Esophagus muscularis mucosa (tissue), 4 donors: ENCODE measurements around the gene TYMS. TPM values are rescaled to one million over a fixed set of nuclear protein-coding genes. Genes with fewer than 3 reads are reported as not detected.

Experiments
- DNase-seq: peaks from one replicate; pipeline ENCODE4 v3.0.0-alpha.2; 2017; ENCODE audit errors: extremely low spot score
- H3K27ac ChIP-seq, 4 donors: fragments of 200-600 bp; sonication (generic); replicated peaks in 1 of 4; 1 replicate in 3 of 4; 2 replicates in 1 of 4; pipeline ENCODE4 v1.5.1; 2016 to 2019; ENCODE audit warnings: mild to moderate bottlenecking in 1 of 4
- H3K27me3 ChIP-seq, 4 donors: fragments of 200-600 bp; sonication (generic); one replicate each; pipeline versions ENCODE4 v1.5.1 to v1.6.0; 2016 to 2019
- H3K36me3 ChIP-seq, 4 donors: fragments of 200-600 bp; sonication (generic); one replicate each; pipeline ENCODE4 v1.5.1; 2016 to 2019
- H3K4me1 ChIP-seq, 4 donors: fragments of 200-600 bp; sonication (generic); one replicate each; pipeline ENCODE4 v1.5.1; 2016 to 2019
- H3K4me3 ChIP-seq, 4 donors: fragments of 200-600 bp; sonication (generic); 1 replicate in 2 of 4; 2 replicates in 2 of 4; pipeline ENCODE4 v1.5.1; 2016 to 2019; ENCODE audit warnings: mild to moderate bottlenecking in 4 of 4, moderate library complexity in 1 of 4
- H3K9me3 ChIP-seq, 4 donors: fragments of 200-600 bp; sonication (generic); 1 replicate in 3 of 4; 2 replicates in 1 of 4; pipeline ENCODE4 v1.5.1; 2016 to 2019
- EP300 ChIP-seq: sonication (generic); formaldehyde crosslinking; IDR thresholded peaks from one replicate; pipeline ENCODE4 v1.6.1; 2017; ENCODE audit warnings: antibody characterized with exemption
- POLR2A ChIP-seq: fragments of 450-650 bp; IDR thresholded peaks from one replicate; pipeline ENCODE4 v1.6.1; 2017; ENCODE audit warnings: antibody characterized with exemption, moderate library complexity, mild to moderate bottlenecking, low read depth
- POLR2AphosphoS5 ChIP-seq, 2 donors: sonication (generic); formaldehyde crosslinking; IDR thresholded peaks; one replicate each; pipeline ENCODE4 v1.6.1; 2017; ENCODE audit warnings: antibody characterized with exemption in 2 of 2
- WGBS: methylation state at CpG from one replicate; pipeline ENCODE4 v1.1.5; 2018; 5-methylcytosine and 5-hydroxymethylcytosine counted together
- intact Hi-C: fragments of 100-400 bp; cut with DNase I; formaldehyde crosslinking; loops from one replicate; pipeline ENCODE4 v1.15.1; 2023
- total RNA-seq, 4 donors: library from RNA; depleted of rRNA; stranded (reverse); fragments of >200 nt; gene quantifications; one replicate each; pipeline versions ENCODE4 v1.1.0 to v1.2.1, GENCODE V29; 2016
- TF ChIP-seq, protein P1 (sequence below), 3 experiments: fragments of 200-600 bp in 2 of 3; fragments of 450-650 bp in 1 of 3; sonication (generic) in 2 of 3; IDR thresholded peaks; one replicate each; pipeline ENCODE4 v1.5.1; 2017 to 2019; ENCODE audit warnings: antibody characterized with exemption in 3 of 3, mild to moderate bottlenecking in 2 of 3, moderate library complexity in 1 of 3

The TYMS gene
- total RNA-seq, 4 donors from 2014 or later: 0.42 to 3.8 (median 2.2) TPM

DNA sequence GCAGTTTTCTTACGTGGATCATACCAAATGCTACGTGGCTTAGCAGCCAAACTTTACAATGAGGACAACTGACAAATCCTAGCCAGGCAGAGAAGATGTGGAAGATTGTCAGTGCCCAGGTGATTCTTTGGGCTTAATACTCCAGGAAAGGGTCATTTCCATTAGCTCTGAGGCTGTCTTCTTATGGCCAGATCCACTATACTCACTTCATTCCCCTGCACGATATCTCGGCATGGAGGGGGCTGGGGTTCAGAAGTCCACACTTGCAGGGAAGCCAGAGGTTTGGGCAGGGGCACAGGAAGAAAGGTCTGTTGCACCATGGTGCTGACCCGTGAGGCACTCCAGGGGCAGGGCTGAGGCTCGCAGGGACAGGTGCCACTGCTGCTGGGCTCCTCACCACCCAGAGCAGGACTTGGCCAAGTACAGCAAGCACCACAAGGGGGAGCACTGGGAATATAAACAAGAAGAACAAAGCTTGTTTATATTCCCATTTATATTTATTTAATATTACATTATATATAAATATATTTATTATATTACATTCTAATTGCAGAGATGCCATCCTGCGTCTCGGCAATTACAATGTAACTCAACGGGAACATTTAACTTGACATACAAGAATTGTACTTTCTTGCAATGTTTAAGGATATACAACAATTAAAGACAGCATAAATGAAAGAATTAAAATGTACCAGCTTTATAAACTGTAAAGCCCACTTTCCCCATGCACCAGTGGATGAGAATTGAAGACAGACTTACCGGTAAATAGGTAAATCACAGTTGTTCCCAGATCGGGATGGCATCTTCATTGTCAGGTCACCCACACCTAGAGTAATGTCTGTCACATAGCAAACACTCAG, 33.5 kb upstream of the TYMS start:
- Histone ChIP-seq H3K27ac (no peak overlapping the region), H3K36me3 (no peaks in the 10 kb centered on the region), H3K27me3 (no peaks in the 10 kb centered on the region), H3K4me1 (peaks cover 0 to 21% (median 10%) of the 10 kb centered on the region in 4 donors), H3K4me3 (no peak overlapping the region), H3K9me3 (no peaks in the 10 kb centered on the region)
- intact Hi-C loops: loop anchor here (2.0 to 10.0 kb wide), 3 partner anchors 81 to 215 kb away; no protein-coding TSS in a partner anchor
- TF ChIP-seq, protein P1, sequence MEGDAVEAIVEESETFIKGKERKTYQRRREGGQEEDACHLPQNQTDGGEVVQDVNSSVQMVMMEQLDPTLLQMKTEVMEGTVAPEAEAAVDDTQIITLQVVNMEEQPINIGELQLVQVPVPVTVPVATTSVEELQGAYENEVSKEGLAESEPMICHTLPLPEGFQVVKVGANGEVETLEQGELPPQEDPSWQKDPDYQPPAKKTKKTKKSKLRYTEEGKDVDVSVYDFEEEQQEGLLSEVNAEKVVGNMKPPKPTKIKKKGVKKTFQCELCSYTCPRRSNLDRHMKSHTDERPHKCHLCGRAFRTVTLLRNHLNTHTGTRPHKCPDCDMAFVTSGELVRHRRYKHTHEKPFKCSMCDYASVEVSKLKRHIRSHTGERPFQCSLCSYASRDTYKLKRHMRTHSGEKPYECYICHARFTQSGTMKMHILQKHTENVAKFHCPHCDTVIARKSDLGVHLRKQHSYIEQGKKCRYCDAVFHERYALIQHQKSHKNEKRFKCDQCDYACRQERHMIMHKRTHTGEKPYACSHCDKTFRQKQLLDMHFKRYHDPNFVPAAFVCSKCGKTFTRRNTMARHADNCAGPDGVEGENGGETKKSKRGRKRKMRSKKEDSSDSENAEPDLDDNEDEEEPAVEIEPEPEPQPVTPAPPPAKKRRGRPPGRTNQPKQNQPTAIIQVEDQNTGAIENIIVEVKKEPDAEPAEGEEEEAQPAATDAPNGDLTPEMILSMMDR (IDR thresholded peaks at IDR 0.05): peak; percentile 58 to 86 (median 69)
- TF ChIP-seq POLR2AphosphoS5 (IDR thresholded peaks at IDR 0.05): no peak
- 61% methylated on average over 10 of the region's 11 CpGs for WGBS
- DNase-seq: no peak

DNA sequence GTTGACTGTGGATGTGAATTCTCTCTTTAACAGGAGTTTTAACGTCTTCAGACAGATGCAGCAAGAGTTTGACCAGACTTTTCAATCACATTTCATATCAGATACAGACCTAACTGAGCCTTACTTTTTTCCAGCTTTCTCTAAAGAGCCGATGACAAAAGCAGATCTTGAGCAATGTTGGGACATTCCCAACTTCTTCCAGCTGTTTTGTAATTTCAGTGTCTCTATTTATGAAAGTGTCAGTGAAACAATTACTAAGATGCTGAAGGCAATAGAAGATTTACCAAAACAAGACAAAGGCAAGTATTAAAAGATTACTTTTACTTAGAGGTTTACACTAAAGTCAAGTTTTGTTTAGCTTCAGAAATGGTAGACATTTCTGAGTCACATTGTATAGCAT, 30.2 kb upstream of the TYMS start:
- Histone ChIP-seq H3K27ac (peak overlapping the region in 2 of 4 donors; percentile 3 to 28), H3K4me1 (peaks cover 0 to 21% (median 10%) of the 10 kb centered on the region in 4 donors), H3K4me3 (no peak overlapping the region), H3K27me3 (no peaks in the 10 kb centered on the region), H3K9me3 (no peaks in the 10 kb centered on the region), H3K36me3 (no peaks in the 10 kb centered on the region)
- WGBS: 31% methylated on average over 2 of the region's 2 CpGs
- intact Hi-C loops: loop anchor here (10.0 kb wide), 1 partner anchor 78 kb away; no protein-coding TSS in a partner anchor
- TF ChIP-seq POLR2AphosphoS5 (IDR thresholded peaks at IDR 0.05): no peak
- no peak for TF ChIP-seq POLR2A
- no peak for TF ChIP-seq EP300
- TF ChIP-seq, protein P1 (IDR thresholded peaks at IDR 0.05): no peak
- no peak for DNase-seq

DNA sequence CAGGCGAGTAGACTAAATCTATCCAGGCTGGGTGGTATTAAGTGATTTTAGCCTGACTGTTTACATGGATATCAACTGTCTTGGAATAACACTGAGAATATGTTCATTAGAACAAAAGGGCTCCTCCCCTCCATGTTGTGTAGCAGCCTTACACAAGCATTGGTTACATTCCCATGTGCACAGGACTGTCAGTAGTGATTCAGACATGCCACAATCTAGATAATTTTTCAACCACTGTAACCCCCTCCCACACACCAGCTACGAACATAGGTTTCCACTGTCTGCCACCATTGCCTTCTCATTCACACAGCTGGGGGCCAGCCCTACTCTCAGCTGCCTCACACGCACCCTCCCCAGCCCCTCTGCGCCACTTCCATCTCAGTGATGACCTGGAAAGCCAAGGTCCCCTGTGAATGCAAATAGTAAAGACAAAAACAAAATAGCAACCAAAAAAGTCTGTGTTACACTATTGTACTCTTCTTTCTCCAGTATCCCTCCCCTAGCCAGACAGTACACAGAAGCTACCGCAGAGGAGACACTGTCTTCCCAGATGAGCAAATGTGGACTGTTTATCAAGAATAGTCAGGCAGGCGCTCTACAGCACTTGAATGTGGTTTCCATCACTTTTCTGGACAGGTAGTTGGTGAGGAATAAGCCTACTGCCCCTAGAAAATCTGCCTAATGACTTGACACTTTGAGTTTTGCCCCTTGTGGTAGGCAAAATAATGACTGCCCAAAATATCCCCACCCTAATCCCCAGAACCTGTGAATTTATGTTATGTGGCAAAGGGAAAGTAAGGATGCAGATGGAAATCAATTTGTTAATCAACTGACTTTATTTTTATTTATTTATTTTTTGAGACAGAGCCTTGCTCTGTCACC, 27.9 kb upstream of the TYMS start:
- no peaks in the 10 kb centered on the region for H3K27me3 ChIP-seq
- TF ChIP-seq, protein P1 (IDR thresholded peaks at IDR 0.05): peak in 1 of 3 experiments; percentile 20
- no peak for TF ChIP-seq POLR2A
- H3K36me3 ChIP-seq: no peaks in the 10 kb centered on the region
- H3K4me3 ChIP-seq: no peak overlapping the region
- no peaks in the 10 kb centered on the region for H3K9me3 ChIP-seq
- WGBS: 92% methylated on average over 6 of the region's 6 CpGs
- peaks cover 0 to 13% (median 5%) of the 10 kb centered on the region in 4 donors for H3K4me1 ChIP-seq
- no peak for DNase-seq
- H3K27ac ChIP-seq: no peak overlapping the region
- intact Hi-C loops: loop anchor here (10.0 kb wide), 1 partner anchor 75 kb away; no protein-coding TSS in a partner anchor

DNA sequence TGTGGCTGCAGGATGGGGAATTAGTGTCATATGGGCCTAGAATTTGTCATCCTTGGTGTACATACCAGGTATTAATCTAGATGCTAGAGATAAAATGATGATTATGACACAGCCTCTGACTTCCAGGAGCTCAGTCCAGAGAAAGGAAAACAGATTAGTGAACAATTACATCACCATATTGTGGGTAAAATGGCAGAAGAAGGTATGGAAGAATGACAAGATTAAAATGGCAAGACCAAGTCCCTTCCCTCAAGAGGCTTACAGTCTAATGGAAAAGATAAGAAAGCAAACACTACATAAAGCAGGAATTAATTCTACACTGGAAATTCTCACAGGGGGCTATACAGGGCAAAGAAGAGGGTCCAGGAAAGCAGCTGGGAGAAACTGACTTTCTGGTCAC, 25.9 kb upstream of the TYMS start:
- no peak for TF ChIP-seq POLR2A
- TF ChIP-seq EP300: no peak
- TF ChIP-seq, protein P1 (IDR thresholded peaks at IDR 0.05): no peak
- TF ChIP-seq POLR2AphosphoS5 (IDR thresholded peaks at IDR 0.05): no peak
- intact Hi-C loops: no loop called here
- Histone ChIP-seq H3K27ac (no peak overlapping the region), H3K36me3 (no peaks in the 10 kb centered on the region), H3K27me3 (no peaks in the 10 kb centered on the region), H3K4me1 (peaks cover 0 to 9% (median 3%) of the 10 kb centered on the region in 4 donors), H3K4me3 (no peak overlapping the region), H3K9me3 (no peaks in the 10 kb centered on the region)
- DNase-seq: no peak
